ENCODE results near the gene RBMS1.

RBMS1 gene

DNA sequence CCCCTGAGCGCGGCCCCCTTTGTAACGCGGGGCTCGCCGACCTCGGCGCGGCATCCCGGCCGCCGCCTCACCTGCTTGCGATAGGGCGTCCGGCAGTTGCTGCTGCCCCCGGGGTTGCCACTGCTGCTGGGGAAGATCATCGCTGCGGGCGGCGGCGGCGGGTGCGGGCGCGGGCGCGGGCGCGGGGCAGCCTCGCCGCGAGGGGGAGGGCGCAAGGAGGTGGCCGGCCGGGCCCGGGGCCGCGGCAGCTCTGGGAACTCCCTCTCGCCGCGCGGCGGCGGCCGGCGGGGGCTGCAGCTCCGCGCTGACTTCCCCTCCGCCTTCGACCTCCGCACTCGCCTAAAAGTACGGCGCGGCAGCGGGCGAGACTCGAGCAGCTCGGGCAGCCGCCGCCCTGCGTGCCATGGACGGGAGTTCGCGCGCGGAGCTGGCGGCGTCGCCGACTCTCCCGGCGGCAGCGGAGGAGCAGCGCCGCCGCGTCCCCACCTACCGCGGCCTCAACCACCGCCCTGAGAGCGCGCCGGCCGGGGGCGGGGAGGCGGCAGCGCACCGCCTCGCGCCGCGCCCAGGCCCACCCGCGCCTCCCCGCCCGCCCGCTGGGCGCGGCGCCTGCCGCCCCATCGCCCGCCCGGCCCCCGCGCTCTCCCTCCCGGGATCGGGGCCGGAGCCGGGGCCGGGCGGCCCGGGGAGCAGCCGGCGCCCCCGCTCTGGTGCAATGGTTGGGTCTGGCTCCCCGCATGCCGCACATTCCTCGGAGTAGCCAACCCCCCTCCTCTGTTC is 86.0 kb downstream of the RBMS1 start:
- peak; percentile 72 for DNase-seq

DNA sequence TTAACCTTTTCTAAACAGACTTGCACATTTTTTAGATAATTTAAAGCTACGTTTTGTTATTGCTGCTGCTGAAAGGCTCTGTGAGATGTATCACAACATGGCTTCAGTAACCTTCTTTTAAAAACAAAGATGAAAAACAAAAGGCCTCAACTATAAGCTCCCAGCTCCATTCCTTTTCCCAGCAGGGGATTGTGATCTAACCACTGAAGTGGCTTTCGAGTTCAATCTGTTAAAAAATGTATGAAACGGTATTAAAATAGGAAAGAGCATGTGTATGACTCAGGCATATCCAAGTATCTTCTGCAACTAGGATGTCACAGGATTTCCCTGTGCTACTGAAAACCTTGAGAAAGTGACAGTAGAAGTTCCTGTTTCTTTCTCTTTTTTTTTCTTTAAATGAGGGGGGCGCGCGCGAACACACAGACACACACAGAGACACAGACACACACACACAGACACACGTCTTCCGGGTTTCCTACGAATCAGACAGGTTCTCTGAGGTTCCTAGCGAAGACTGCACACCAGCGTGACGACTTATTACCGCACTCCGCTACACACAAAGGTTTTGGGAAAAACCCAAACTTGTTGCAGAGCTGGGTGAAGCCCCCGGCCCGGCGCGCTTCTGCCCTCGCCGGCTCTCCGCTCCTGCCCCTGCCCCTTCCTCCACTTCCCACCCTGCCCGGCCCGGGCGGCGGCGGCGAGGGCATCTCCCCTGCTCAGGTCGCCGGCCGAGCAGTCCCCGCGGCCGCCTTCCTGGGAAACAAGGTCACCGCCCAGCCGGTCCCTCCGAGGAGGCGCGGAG is 86.8 kb downstream of the RBMS1 start:
- DNase-seq: peak; percentile 80

DNA sequence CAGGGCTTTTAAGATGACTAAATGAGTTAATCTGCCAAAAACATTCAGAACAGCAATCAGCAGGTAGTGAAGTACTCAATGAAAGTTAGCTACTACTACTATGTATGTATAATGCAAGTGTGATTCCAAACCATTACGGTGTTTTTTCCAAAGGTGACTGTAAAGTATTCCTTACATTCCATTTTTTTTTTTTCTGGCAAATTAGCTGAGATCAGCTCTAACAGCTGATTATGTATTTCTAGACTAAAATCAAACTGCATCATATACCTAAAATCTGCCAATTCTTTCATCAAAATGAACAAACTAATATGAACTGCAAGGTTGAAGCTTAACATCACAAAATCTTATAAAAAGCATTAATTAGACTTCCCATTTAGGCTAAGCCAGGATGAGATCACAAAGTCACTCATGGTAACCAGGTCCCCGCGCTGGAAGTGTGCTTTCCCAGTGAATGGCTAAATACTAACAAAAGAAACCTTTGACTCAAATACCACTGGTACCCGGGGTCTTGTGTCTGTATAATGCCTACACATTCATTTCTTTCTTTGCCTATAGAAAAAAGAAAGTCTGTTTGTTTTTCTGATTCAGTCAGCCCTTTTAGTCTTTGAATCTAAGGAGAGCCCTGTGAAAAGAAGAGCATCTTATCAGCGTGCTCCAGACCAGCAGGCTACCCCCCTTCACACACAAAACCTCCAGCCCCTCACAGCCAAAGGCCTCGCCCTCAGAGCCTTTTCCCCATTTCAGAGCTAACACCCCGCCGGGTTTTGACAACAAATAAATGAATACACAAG is 88.3 kb downstream of the RBMS1 start:
- no peak for DNase-seq

DNA sequence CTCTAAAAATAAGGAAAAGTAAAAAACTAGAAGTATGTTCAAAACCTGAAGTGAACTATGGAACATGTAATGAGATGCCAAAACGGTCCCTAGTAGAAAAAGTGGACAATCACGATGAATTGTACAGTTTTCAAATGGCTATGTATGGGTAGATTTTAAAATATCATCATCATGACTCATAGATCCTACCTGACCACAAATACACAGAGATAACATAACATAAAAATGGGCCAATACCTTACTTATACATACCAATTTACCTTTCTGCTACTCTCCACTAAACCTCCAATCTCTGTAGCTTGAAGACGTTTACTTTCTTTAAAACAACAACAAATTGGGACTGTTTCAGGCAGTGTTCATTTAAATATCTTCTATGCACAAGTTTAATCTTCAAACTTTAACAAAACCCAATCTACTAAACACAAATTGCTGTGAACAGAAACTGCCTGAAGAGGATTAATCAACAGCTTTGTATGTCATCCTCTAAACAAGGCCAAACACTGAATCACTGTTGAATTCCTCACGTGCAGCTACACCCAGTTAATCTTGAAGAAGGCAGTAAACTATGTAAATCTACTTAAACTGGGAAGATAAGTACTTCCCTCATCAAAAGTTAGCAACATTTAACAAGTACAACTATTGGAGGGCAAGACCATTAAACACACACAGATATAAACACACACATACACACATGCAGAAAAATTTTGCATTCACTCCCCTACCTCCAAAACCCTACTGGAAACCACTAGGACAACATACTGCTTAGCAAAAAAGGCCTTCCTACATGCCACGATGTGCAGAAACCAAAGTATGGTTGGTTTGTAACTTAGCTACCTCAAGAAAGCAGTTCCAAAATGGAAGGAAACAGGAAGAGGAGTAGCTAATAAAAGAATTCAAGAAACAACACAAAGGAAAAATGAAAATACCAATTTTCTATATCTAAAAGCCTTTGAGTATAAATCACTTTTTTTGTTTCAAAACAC is 90.3 kb downstream of the RBMS1 start:
- no peak for DNase-seq

DNA sequence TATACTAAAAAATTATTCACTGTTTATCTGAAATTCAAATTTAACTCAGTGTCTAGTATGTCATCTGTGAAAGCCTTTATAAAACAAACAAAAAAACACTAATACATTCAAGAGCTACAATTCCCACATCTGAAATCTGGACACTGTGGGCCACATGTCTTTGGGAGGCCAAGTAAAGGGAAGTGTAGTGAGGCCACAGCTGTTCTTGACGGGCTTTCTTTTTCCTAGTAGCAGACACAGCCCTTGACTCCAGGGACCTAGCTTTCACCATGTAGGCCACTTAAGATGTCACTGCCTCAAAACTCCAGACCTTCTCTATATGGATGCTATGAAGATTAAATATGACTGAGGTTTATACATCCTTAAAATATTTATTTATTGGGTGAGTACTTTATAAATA is 91.1 kb downstream of the RBMS1 start:
- no peak for DNase-seq

DNA sequence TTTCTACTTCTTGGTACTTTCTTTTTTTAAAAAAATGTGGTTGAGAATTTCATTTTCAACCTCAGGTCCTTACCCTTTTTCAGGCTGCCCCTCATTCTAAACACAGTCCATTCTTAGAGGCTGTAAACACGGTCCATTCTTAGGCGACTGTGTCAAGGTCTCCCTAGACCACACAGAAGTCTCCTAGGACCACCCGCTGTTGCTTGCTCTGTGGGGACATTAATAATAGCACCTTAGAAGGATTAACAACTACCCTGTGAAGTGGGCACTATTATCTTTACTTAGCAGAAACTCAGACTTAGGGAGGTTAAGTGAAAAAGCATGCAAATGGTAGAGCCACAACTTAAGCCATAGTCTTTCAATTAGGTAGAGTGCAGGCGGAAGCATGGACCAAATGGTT is 91.7 kb downstream of the RBMS1 start:
- no peak for DNase-seq

DNA sequence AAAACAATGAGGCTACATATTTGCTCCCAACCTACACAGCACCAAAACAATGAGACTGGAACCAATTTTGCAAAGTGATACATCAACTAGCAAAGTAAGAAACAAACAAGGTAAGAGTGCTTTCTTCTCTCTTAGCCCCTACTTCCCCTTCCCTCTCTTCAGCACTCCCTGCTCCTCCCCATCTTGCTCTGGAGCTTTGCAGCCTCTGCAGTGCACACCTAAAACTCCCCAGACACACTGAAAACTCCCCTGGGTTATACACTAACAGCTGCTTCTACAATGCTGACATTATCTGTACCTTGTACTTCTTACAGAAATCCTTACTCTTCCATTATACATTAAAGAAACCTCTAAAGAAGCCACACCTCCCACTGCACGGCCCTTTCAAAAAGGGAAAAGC is 93.7 kb downstream of the RBMS1 start:
- DNase-seq: no peak

DNA sequence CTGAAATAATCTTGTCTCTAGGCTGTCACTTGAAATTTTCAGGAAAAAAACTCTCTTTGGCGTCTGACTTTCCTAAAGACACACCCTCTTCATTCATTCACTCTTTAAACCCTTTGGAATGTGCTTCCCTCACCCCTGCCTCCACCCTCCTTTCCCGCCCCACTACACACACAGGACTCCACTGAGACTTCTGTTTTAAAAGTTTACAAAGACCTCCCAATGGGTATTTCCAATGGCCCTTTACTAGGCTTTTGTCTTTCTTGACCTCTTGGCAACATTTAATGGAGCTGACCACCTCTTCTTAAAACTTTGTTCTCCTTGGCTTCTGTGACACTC is 96.1 kb downstream of the RBMS1 start:
- no peak for DNase-seq

DNA sequence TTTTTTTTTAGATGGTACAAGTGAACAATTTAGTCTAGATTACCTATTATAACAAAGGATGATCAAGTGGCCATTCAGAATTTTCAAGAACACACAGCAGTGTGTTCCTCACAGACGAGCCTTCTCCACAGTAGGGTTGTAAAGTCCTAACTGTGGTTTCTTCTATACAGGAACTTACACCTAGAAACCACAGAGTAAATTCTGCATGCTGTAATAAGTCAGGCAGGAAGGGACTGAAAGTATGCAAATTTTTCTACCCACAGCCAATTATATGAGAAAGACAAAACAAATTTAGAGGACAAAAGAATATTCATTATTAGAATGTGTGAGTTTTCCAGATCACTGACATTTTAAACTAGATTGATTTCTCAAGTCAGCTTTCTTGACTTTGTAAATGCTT is 99.5 kb downstream of the RBMS1 start:
- no peak for DNase-seq

DNA sequence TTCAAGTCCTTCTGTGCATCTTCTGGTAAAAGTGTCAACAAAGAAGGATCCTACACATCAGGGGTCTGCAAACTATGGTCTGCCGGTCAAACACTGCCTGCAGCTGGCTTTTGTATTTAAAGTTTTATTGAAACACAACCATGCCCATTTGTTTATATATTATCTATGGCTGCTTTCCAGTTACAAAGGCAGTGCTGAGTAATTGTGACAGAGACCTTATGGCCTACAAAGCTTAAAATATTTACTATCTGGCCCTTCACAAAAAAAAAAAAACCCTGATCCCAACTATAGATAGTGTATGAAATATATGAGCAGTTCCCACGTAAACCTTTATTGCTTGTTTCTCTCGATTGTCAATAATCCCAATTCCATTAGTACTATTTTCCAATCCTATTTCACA is 101.4 kb downstream of the RBMS1 start:
- no peak for DNase-seq

DNA sequence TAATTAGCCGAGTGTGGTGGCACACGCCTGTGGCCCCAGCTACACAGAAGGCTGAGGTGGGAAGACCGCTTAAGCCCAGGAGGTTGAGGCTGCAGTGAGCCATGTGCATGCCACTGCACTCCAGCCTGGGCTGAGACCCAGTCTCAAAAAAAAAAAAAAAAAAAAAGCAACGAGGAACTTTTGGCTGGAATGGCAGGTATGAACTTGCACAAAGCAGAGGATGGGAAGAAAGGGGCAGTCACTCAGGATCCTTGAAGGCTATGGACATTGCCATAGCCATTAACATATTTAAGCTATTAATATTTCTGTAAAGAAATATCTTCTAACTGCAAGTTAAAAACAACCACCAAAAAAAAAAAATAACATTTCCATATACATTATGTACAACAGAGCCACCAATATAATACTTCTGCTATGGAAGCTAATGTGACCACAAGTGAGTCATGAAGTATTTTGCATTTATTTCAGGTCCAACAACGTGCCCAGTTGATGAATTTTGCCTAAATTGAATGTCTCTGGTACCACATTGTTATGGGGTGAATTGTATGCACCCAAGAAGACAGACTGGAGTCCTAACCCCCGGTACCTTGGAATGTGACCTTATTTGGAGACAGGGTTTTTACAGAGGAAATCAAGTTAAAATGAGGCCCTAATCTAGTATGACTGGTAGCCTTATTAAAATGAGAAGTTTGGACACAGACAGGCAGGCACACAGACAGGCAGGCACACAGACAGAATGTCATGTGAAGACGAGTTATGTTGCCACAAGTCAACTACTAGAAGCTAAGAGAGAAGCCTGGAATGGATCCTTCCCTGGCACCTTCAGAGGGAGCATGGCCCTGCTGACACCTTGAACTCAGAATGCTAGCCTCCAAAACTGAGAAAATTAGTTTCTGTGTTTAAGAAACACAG is 102.8 kb downstream of the RBMS1 start:
- no peak for DNase-seq

DNA sequence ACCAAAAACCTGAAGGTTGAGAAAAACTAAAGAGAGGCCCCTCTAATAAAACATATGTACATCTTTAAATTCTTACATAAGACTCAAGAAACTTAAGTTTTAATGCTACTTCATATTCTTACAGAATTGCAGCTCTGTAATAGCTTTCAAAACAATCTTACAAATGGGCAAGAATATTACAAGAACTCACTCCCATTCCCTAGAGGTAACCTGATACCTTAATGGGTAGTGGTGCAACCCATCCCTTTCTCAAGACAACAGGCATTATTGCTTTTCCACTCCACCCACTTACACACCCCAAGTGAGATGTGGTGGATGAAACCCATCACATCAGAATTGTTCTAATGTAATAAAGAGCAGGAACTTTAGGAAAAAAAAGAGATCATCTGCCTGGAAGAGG is 103.7 kb downstream of the RBMS1 start:
- DNase-seq: no peak

DNA sequence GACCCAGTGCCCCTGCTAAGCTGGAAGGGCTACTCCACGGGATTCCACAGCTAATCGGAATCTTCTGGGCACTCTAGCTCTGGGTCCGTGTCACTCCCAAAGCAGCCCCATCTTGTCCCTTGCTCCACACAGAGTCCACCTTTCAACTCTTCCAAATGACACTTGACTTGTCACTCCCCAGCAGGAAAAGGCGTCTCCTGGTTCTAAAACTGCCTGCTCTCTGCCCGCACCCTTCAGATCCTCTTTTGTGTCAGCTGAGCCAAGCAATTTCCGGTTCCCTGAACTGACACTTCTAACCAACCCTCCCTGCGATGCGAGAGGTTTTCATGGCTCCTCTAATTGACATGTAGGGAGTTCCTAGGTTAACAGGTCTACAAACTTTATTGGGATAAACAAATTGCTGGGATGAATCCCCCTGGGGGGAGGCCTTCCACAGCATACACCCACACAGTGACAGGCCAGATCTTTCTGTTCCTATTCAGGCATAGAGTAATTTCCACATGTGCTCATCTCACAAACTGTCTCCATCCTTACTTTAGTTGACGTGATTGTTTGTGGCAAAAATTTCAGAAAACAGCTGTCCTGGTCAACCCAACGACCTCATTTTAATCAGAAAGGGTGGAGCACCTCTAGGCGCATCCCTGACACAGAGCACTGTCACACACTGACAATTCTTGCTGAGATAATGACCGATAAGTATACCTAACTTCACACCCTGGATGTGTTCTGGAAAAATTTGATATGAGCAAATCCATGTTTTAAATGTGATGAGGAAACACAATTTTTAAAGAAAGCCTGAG is 104.9 kb downstream of the RBMS1 start:
- peak; percentile 57 for DNase-seq

DNA sequence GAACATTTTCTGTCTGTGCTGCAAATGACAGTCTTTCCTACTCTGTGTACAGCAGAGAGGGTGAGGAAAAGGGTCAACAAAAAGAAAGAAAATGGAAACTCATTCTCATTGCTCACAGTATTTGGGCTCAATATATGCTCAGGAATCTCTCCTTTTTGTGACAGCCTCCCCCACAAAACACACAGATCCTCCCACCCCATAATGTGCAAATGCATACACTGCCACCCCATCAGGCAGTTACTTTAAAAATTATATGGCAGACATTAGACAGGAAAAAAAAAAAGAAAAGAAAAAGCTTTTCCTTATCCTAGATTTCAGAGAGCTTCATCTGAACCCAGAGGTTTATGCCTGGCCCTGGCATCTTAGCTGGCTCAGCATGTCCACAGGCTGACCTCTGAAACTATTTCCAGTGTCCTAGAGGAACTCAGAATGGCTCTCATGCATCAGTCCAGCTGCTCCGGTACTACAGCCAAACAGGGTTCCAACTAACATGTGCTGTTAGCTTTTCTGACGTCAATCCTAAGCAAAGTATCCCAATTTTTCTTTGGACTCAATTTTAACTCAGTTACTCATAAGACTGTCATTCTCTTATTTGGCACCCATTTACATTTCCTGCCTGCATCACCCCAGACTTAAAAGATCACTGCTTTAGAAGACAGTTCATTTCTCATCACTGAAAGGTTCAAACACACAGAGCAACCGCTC is 105.9 kb downstream of the RBMS1 start:
- no peak for DNase-seq

DNA sequence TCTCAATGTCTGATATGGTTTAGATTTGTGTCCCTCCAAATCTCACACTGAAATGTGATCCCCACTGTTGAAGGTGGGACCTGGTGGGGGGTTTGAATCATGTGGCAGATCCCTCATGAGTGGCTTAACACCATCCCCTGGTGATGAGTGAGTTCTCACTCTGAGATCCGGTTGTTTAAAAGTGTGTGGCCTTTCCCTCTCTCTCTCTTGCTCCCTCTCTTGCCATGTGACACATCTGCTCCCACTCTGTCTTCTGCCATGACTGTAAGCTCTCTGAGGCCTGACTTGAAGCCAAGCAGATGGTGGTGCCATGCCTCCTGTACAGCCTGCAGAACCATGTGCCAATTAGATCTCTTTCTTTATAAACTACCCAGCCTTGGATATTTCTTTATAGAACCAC is 108.8 kb downstream of the RBMS1 start:
- DNase-seq: no peak

DNA sequence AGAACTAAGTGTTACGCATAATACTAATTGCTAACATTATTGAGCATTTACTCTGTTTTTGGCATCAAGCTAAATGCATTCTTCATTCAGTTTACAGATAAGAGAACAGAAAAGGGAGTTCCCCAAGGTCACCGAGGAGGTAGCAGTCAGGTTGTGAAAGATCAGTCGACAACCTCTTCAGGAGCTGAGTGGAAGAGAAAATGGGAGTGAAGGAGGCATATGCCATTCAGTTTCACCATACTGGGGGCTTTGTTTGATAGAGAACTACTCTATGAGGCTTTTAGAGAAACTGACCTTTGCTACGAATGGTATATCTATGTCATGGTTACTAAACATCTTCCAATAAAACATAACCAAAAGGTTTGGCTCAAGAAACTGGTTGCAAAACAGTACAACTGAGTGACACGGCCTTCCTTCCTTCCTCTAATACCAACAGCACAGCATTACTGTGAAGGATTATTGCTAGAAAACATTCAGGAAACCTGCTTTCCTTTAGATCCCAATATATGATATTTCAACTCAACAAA is 112.1 kb downstream of the RBMS1 start:
- no peak for DNase-seq

DNA sequence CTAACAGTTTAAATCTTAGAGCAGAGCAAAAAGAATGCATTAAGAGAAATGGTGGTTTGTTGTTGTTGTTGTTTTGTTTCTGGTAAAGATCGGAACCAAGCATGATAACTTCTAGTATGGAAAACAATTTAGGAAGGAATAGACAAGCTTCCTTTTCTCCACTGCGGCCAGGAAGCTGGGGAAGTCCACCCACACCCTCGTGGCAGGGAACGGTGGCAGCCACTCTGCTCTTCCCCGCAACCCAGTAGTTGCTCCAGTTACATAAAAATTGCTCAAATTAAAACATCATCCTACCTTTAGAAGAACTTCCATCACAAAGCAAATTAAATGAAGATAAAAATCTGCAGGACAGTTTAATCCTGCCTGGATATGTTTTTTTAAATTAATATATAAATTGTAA is 113.0 kb downstream of the RBMS1 start:
- DNase-seq: no peak

DNA sequence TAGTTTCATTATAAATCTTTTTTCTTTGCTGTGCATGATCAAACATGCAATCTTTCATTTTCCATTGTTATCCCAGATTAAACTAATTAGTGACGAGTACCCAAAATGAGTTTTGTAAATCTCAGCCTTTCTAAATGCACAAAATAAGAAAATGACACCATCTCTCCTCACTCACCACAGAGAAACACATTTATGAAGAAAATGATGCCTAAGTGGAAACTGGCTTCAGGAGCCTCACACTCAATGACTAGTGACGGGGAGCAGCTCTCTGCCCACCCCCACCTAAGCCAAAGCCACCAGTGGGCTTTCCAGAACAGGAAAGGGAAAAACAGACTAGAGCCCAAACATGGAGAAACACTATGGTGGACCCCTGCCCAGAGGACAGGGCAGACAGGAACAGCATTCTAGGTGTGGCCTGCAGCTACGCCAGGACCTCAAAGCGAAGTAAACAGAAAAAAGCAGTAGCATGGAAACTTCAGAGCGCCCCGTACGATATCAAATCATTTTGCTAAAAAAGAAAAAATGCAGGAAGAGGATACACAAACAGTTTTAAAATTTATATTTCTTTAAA is 113.5 kb downstream of the RBMS1 start:
- DNase-seq: no peak

DNA sequence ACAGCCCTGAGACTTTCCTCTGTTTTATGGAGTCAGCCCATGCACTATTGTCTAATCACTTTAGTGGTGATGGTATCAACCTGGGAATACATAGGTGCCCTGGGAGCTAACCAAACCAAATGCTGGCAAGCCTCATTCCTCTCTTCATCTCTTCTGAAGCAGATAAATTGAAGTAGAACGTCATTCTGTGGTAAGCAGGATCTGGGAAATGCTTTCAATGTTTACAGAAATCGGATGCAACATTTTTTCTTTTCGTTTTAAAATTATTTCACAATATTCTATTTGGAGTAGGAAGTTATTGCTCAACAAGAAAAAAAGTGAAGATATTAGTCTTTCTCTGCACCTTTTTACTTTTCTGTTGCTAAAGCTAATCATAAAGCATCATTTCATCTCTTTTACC is 114.2 kb downstream of the RBMS1 start:
- no peak for DNase-seq

All from CD4-positive, alpha-beta T cell treated with Interleukin-6 for 4 hours (primary cell).